NB4 (cell line): ENCODE data around the gene MAGI1.

ENCODE experiments used
- CTCF ChIP-seq: IDR thresholded peaks from one replicate; pipeline ENCODE4 v1.5.1; 2012; ENCODE audit warnings: low read depth, low read length
- MAX ChIP-seq: IDR thresholded peaks from 2 replicates; pipeline ENCODE4 v1.6.1; 2011; ENCODE audit warnings: low read depth, low read length
- POLR2A ChIP-seq: IDR thresholded peaks from 2 replicates; pipeline ENCODE4 v1.6.1; 2011; ENCODE audit warnings: mild to moderate bottlenecking; ENCODE audit not compliant: insufficient read length; ENCODE audit errors: extremely low read depth

GRCh38 chr3:65996589-65996988 lies 42.1 kb downstream of the MAGI1 start:
- no peak for TF ChIP-seq MAX
- TF ChIP-seq CTCF = no peak
- TF ChIP-seq POLR2A = no peak
